Peyer's patch (tissue), 4 donors: ENCODE results near the gene WFIKKN2. TPM values are rescaled to one million over a fixed set of nuclear protein-coding genes. Genes with fewer than 3 reads are reported as not detected.
"Not testable (repeated sequence)": the region's sequence is repeated elsewhere in the genome, so short reads cannot be mapped to it uniquely, and the experiment has no call there.

Experiments used
- DNase-seq, 3 donors: peaks; one replicate each; pipeline ENCODE4 v3.0.0-alpha.2; 2017 to 2019
- H3K27ac ChIP-seq, 4 donors: fragments of 200-600 bp; sonication (generic); one replicate each; pipeline ENCODE4 v1.5.1; 2016 to 2019
- H3K27me3 ChIP-seq, 2 donors: fragments of 200-600 bp; sonication (generic); one replicate each; pipeline ENCODE4 v1.5.1; 2019
- H3K36me3 ChIP-seq, 3 donors: fragments of 200-600 bp; sonication (generic); one replicate each; pipeline ENCODE4 v1.5.1; 2016 to 2019
- H3K4me1 ChIP-seq, 4 donors: fragments of 200-600 bp; sonication (generic); one replicate each; pipeline ENCODE4 v1.5.1; 2016 to 2019
- H3K4me3 ChIP-seq, 4 donors: fragments of 200-600 bp; sonication (generic); 1 replicate in 3 of 4; 2 replicates in 1 of 4; pipeline ENCODE4 v1.5.1; 2016 to 2019; ENCODE audit warnings: mild to moderate bottlenecking in 1 of 4
- H3K9me3 ChIP-seq, 4 donors: fragments of 200-600 bp; sonication (generic); one replicate each; pipeline ENCODE4 v1.5.1; 2016 to 2019; ENCODE audit warnings: mild to moderate bottlenecking in 1 of 4
- CTCF ChIP-seq, 6 experiments: fragments of 450-650 bp in 4 of 6; fragments of 200-600 bp in 2 of 6; sonication (generic) in 1 of 6; IDR thresholded peaks; one replicate each; pipeline ENCODE4 v1.5.1; 2017 to 2019; ENCODE audit warnings: antibody characterized with exemption in 6 of 6, mild to moderate bottlenecking in 3 of 6, moderate library complexity in 1 of 6
- POLR2A ChIP-seq, 2 donors: fragments of 450-650 bp; IDR thresholded peaks; one replicate each; pipeline ENCODE4 v1.5.1; 2017; ENCODE audit warnings: antibody characterized with exemption in 2 of 2, mild to moderate bottlenecking in 2 of 2, moderate library complexity in 2 of 2
- total RNA-seq, 4 donors: library from RNA; depleted of rRNA; stranded (reverse); fragments of >200 nt; gene quantifications; one replicate each; pipeline ENCODE4 v1.1.0, GENCODE V29; 2016

Gene WFIKKN2
- total RNA-seq, 4 donors from 2014 or later, result not detected

GRCh38 chr17:50855708-50856330, 20.4 kb downstream of the WFIKKN2 start:
- peaks cover 0 to 16% (median 0%) of the 10 kb centered on the region in 4 donors for H3K4me1 ChIP-seq
- H3K36me3 ChIP-seq, result no peaks in the 10 kb centered on the region
- H3K4me3 ChIP-seq, result no peak overlapping the region
- H3K27me3 ChIP-seq, result no peaks in the 10 kb centered on the region
- DNase-seq, result no peak
- no peak overlapping the region for H3K27ac ChIP-seq
- TF ChIP-seq POLR2A (IDR thresholded peaks at IDR 0.05) (no peak), CTCF (IDR thresholded peaks at IDR 0.05) (no peak)
- no peaks in the 10 kb centered on the region for H3K9me3 ChIP-seq

- Histone ChIP-seq H3K36me3 (peaks cover 0 to 5% (median 0%) of the 10 kb centered on the region in 3 donors), H3K27ac (no peak overlapping the region), H3K9me3 (no peaks in the 10 kb centered on the region), H3K4me1 (peaks cover 0 to 16% (median 0%) of the 10 kb centered on the region in 4 donors), H3K4me3 (no peak overlapping the region), H3K27me3 (no peaks in the 10 kb centered on the region)
- DNase-seq, result no peak
- TF ChIP-seq CTCF (IDR thresholded peaks at IDR 0.05), result no peak
These were observed 21.0 kb downstream of the WFIKKN2 start for GRCh38 chr17:50856431-50856830.

GRCh38 chr17:50858486-50859225, 23.3 kb downstream of the WFIKKN2 start:
- Histone ChIP-seq H3K27ac (peak overlapping the region in 2 of 4 donors; percentile 29 to 75), H3K36me3 (peaks cover 0 to 27% (median 0%) of the 10 kb centered on the region in 3 donors), H3K4me3 (no peak overlapping the region), H3K9me3 (no peaks in the 10 kb centered on the region), H3K27me3 (no peaks in the 10 kb centered on the region), H3K4me1 (peaks cover 0 to 12% (median 0%) of the 10 kb centered on the region in 4 donors)
- no peak for DNase-seq
- TF ChIP-seq CTCF (IDR thresholded peaks at IDR 0.05) (no peak), POLR2A (IDR thresholded peaks at IDR 0.05) (no peak)

GRCh38 chr17:50859727-50860126, 24.3 kb downstream of the WFIKKN2 start:
- not testable (repeated sequence) for H3K4me3 ChIP-seq, H3K4me1 ChIP-seq, H3K27me3 ChIP-seq, DNase-seq, H3K27ac ChIP-seq, H3K9me3 ChIP-seq
- H3K36me3 ChIP-seq, result peaks cover 0 to 27% (median 0%) of the 10 kb centered on the region in 3 donors

- H3K9me3 ChIP-seq, result no peaks in the 10 kb centered on the region
- H3K36me3 ChIP-seq, result peaks cover 0 to 27% (median 0%) of the 10 kb centered on the region in 3 donors
- peaks cover 0 to 9% (median 0%) of the 10 kb centered on the region in 4 donors for H3K4me1 ChIP-seq
- no peaks in the 10 kb centered on the region for H3K27me3 ChIP-seq
- TF ChIP-seq POLR2A (IDR thresholded peaks at IDR 0.05) (peak in 1 of 2 donors; percentile 14), CTCF (IDR thresholded peaks at IDR 0.05) (no peak)
- DNase-seq, result no peak
- H3K27ac ChIP-seq, result peak overlapping the region in 1 of 4 donors; percentile 9
- no peak overlapping the region for H3K4me3 ChIP-seq
These were observed 25.9 kb downstream of the WFIKKN2 start for GRCh38 chr17:50861334-50861676.

- Histone ChIP-seq H3K36me3 (peaks cover 0 to 27% (median 0%) of the 10 kb centered on the region in 3 donors), H3K27me3 (no peaks in the 10 kb centered on the region), H3K4me1 (peaks cover 0 to 9% (median 0%) of the 10 kb centered on the region in 4 donors), H3K4me3 (peak overlapping the region in 1 of 4 donors; percentile 82), H3K27ac (no peak overlapping the region), H3K9me3 (no peaks in the 10 kb centered on the region)
- TF ChIP-seq CTCF (IDR thresholded peaks at IDR 0.05) (no peak), POLR2A (IDR thresholded peaks at IDR 0.05) (no peak)
- DNase-seq, result no peak
These were observed 26.6 kb downstream of the WFIKKN2 start for GRCh38 chr17:50861822-50862528.
